Stimulated activated CD8-positive, alpha-beta memory T cell treated with anti-CD3 and anti-CD28 coated beads, Interleukin-15, amount 100 ng/mL, for 4 hours (primary cell): Measurements from ENCODE around the gene TNFRSF25.

ENCODE experiments used
- DNase-seq, 2 donors: peaks; one replicate each; pipeline ENCODE4 v3.0.0-alpha.2; 2020; ENCODE audit warnings: low read depth in 2 of 2

The TNFRSF25 gene

DNA sequence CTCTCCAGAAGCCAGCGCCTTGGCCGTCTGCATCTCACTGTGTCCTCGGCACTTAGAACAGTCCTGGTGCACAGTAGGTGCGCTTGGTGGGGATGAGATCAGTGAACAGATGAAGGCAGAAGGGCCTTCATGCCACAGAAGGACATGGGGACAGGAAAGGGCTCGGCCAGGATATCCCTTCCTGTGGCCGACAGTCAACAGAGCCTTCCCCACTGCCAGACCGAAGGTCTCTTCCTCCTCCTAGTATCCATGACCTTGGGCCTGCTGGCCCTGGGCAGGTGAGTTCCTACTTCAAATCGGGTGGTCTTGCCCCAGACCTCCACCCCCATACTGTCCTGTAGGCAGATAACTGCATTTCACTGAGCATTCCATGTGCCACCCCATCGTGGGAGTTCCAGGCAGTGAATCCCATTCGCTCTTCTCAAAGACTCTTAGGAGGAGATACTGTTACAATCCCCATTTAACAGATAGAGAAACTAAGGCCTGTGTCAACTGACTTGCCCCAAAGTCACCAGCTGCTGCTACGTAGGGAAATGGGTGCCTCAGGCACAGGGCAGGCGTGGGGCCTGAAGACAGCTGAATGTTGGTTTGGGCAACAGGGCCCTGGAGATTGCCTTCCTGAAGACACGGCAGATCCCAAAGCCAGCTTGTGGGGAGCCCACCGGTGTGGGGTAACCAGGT lies 22.0 kb upstream of the TNFRSF25 start:
- no peak for DNase-seq

DNA sequence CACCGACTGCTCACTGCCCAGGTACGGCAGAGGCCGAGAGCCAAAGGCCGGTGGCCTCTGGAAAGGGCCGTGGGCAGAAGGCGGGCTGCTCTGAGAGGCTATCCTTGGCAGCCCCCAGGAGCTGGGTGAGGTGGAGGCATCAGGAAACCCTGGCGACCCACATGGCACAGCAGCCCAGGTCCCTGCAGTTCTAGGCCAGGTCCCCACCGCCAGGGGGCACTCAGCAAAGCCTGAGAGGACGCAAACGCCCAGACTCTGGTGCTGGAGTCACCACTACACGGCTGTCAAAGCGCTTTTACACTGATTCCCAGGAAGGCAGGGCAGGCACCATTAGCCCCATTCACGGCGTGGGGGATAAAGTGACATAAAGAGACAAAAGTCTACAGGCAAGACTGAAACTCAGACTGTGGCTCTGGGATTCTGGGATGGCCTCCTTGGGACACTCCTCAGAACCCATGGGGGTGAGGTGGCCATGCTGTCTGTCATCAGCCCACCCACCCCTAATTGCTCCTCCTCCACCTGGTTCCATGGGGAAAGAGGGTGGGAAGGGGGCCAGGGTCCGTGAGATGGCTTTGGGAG lies 20.5 kb upstream of the TNFRSF25 start:
- DNase-seq: peak; percentile 62 to 73

DNA sequence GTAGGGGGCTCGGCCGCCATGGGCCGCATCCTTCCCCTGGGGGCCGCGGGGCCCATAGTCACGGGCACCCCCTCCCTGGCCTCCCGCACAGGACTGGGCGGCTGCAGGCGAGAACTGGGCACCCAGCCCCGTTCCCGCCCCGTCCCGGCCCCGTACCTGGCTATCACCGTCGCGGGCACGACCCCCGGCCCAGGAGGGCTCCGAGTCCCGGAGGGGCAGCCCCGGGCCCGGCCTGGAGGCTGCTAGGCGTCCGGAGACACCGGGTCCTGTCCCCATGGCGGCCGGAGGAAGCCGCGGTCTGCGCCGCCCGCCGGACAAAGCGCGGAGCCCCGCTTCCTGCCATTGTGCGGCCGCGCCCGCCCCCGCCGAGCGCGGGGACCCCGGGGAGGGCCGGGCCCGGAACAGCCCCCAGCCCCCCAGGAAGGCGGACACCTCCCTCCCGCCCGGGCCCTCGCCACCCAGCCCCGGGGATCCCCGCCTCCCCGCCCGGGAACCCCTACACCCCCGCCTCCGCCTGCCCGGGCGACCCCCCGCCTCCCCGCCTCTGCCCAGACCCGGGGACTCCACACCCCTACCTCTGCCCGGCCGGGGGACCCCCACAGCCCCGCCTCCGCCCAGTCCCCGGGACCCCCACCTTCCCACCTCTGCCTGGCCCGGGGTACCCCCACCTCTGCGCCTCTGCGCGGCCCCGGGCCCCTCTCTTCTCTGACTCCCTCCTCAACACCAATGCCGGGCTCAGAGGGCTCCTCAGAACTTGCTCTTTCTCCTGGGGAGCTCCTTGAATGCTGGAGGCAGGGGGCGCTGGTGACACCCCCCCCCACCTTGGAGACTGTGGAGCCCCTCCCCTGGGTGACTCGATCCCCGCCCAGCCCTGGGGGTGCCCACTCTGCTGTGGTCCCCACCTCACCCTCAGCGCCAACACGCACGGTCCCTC lies 19.5 kb upstream of the TNFRSF25 start:
- no peak for DNase-seq

DNA sequence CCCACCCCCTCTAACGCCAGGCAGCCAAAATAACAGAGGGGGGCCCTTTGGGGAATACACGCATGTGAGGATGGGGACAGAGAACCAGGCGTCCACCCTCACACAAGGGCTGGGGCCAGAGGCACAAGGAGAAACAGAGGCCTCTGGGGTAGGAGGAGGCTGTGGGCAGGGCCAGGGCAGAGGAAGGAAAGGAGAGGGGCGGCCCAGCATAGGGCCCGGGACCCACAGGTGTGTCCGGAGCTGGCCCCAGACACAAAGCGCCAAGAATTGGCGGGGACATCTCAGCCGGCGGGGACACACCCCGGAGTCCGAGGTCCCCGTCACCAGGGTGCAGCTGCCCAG lies 18.8 kb upstream of the TNFRSF25 start:
- no peak for DNase-seq

DNA sequence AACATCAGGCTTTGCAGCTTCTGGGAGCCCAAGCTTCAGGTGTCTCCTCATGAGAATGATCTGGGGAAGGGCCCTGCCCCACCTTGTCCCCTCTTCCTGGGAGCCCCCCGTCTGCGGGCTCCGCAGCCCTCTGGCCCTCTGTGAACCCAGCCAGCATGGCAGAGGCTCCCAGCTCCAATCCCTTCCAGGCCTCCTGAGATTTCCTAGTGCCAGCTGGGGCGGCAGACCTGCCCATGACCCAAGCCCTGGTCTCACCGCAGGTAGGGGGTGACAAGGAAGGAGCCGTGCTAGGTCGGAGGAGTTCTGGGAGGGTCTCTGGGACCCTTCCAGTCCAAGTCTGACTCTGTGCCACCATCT lies 17.8 kb upstream of the TNFRSF25 start:
- no peak for DNase-seq

DNA sequence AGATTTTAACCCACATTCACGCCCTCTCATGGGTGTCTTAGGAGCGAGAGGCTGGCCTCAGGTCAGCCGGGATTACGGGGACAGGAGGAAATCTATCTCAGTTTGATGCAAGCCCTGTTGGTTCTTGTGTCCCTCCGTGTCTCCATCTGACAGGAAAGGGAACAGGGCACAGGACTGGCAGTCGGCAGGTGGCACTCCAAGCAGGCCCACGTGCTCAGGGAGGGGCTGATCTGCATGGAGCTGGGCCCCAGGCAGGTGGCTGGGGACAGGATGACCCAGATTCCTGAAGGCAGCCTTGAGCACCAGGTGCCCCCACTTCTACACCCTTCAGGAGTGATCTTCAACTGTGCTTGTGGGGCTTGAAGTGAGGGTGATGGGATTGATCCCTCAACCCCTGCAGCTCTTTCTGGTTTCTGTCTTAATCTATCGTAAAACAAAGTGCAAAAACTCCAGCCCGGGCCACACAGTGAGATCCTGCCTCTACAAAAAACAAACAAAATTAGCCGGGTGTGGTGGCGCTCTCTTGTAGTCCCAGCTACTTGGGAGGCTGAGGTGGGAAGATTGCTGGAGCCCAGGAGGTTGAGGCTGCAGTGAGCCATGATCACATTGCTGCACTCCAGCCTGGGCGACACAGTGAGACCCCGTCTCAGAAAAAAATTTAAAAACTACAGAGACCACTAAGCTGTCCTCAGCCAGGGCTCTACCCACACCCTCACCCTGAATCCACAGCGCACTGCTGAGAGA lies 17.2 kb upstream of the TNFRSF25 start:
- DNase-seq: no peak

DNA sequence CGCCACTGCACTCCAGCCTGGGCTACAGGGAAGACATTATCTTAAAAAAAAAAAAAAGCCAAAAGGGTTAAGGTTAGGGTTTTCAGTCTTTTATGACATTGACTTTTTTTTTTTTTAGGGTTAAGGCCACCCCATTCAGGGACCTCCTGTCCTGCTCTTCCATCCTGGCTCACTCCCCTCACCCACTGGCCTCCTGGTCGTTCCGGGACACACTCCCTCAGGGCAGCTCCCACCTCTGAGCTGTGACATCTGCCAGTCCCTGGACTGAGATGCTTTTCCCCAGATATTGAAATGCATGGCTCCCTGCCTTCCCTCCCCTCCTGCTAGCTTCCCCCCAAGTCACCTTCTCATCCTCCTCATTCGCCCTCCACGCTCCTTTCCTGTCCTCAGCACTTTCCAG lies 15.8 kb upstream of the TNFRSF25 start:
- DNase-seq: no peak

DNA sequence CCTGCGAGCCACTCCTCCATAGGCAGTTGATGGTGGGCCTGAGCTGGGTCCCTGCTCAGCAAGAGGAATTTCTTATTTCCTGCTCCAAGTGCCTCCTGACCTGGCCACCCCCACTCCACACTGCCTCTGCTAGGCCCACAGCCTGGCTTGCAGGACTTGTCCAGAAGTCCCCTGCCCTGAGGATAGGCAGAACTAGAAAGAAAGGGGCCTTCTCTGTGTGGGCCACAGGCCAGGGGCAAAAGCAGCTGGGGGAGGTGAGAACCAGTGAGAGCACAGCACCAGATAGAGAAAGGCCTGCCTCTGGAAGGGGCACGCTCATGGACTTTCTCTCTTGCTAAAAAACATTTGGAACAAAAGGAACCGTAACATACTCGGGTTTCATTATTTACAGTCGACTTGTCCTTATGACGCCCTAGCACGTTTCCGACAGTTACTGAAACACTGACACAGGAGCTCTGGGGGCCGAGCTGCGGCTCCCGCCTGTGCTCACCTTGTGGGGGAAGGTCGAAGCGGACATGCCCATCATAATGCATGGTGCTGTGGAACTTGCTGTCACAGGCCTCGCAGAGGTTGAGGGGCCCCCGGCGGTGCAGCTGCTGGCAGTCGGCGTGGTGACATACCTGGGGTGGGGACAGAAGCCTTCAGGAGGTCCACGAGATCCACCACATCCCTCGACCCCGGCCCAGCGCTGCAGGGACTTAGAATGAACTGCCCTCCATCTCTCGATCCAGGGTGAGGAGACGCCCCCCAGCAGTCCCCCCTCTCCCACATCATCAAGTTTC lies 11.3 kb upstream of the TNFRSF25 start:
- no peak for DNase-seq

DNA sequence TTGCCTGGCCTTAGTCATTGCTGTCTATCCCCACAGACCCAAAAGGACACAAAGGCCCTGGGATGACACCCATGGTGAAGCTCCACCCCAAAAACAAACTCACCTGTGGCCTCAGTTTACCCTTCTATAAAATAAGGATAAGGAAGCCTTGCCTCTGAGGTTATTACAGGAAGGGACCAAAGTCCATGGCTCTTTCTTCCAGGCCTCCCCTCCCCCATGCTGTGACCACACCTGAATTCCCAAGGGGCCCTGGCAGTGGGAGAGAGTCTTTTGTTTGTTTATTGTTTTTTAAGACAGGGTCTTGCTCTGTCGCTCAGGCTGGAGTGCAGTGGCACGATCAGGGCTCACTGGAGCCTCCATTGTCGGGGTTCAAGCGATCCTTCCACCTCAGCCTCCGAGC lies 10.5 kb upstream of the TNFRSF25 start:
- no peak for DNase-seq

DNA sequence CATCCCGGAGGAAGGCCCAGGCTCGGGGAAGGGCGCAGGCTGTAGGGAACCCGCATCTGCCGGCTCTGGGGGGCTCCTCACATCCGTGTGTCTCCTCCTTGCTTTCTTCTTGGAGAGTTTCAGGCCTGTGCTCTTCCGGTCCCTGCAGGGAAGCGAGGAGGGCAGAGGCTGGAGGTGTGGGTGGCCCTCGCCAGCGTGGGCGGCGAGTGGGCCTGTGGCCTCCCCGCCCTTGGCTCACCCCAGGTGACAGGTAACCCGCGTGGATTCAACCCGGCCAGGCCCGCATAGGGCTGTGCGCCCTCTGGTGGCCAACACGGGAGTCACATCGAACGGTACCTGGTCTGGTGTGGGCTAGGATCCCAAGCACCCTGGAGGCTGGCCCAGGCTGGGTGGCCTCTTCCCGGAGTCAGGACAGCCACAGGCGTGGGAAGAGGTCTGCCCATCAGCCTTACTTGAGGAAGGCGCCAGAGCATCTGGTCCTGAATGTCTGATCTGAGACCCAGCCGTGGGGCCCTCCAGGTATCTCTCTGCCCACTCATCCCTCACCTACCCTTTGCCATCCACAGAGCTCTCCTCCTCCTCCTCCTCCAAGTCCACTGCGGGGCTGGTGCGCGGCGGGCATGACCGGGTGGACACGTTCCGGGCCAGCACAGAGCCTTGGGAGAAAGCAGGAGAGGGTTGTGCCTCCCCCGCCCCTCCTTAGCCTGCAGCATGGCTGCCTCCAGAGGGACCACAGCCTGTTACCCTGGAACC lies 9.6 kb upstream of the TNFRSF25 start:
- DNase-seq: peak in 1 of 2 donors; percentile 58

DNA sequence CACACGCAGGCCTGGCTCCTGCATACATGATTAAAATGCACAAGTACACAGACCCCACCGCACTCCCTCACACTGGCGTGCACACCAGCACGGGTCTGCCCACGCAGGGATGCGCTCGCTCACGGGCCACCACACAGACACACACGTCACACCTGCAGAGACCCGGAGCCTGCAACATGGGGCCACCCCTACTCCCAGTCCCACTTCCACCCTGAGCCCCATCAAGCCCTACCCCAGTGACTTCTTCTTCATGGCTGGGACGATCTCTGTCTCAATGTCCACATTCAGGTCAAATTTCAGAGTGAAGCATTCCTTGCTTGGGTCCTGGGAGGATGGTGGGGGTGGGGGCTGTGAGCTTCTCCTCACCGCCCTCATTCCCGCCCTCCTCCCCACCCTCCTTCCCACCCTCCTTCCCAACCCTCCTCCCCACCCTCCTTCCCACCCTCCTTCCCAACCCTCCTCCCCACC lies 8.9 kb upstream of the TNFRSF25 start:
- no peak for DNase-seq

DNA sequence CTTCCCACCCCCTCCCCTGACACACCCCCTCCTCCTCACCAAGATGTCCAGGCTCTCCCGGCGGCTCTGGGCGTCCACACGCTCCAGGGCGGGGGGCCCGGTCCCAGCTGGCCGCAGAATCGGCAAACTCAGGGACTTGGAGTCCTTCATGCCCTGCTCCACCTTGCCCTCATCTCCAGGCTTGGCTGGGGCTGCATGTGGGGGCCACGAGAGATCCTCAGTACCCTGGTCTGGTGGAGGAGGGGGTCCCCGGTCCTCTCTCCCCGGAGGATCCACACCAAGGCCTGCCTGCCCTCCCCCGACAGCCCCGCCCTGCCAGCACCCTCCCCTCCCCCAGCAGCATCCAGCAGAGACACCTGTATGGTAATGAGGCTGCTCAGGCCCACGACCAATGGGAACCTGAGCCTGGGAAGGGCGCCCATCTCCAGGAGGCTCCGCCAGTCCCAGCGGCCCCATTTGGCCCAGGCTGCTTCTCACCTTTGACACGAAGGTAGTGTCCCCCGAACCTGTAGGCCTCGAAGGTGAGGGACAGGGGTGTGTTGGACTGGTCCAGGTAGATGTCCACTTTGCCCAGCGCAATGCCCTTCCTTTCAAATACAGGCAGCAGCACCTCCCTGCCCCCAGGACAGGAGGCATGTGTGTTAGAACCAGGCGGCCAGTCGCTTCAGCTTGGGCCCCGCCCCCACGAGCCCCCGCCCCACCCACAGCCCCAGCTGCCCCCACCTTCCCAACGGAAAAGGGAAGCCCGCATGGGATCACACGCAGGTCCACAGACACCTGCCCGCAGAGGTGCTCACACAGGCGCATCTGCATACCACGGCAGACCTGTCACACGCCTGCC lies 8.2 kb upstream of the TNFRSF25 start:
- DNase-seq: no peak

DNA sequence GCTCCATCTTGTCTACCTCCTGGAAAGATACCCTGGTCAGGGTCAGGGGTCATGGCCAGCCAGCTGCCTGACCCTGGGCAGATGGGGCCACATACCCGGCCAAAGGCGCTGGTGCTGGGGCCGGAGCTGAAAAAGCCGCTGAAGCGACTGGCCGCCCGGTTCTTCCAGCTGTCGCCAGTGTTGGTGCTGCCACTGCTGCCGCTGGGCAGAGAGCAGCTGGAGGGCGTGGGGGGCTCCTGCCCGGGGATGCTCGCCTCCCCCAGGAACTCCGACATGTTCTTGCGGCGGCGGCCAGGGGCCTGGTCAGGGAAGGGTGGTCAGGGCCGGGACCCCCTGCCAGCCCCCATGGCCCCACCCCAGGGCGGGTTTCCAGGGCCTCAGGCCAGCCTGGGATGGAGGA lies 7.2 kb upstream of the TNFRSF25 start:
- DNase-seq: no peak

DNA sequence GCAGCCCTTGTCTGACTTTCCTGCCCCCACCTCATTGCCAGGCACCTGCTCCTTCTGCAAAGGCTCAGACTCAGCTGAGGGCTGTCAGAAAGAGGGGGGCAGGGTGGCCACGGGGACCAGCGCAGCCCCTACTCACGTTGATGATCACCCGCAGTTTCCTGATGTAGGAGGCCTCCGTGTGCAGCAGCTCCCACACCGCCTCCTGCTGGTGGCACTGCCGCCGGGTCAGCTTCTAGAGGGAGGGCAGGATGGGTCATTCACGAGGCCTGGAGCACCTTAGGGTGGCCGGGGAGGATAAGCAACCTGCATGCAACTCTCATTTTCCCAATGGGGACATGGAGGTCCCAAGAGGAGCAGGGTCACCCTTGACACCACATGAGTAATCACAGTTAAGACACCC lies 6.4 kb upstream of the TNFRSF25 start:
- DNase-seq: no peak

DNA sequence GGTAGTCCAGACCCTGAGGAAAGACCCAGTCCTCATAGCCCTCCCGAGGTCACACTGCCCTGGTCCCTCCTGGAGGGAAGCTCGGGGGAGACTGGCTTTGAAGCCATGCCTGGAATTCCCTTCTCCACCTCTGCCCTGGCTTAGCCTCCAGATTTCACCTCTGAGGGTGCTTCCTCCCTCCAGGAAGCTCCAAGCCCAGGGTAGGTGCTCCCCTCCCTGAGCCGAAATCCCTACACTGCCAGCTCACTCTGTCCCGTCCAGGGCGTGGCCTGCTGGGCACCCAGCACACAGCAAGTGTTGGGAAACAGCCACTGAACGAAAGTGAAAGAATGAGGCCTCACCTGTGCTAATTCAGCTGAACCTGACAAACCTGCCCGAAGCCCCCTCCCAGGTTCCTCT lies 6.0 kb upstream of the TNFRSF25 start:
- DNase-seq: no peak

DNA sequence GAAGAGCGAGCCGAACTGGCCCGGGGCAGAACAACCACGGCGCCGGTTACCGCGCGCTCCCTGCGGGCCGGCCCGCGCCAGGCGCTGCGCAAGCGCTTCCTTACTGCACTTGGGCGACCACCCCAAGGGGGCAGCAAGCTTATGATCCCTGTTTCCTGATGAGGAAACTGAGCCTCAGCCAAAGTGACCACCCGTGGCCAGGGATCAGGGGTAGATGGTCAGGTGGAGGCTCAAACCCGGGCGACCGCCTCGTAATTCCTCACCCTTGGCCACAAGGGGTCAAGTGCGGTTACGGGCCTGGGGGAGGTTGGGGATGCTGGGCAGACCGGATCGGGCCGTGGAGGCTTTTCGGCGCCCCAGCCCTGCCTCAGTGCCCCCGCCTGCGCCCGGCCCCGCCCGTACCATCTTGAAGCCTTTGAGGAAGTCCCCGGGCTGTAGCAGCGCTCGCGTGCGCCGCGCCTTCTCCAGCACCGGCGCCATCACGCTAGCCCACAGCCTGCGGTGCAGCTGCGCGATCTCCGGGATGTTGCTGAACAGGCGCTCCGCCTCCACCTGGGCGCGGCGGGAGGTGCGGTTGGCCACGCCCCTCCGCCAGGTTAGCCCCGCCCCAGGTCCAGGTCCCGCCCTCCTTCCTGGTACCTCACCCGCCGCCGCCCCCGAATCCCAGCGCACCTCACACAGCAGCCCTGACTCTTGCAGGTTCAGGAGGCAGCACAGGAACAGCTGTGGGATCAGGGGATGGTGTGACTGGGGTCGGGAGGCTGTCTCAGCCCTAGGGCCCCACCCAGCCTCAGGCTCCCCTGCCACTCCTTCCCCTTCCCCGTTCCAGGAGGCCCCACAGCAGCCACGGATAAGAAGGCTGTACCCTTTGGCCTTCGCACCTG lies 5.4 kb upstream of the TNFRSF25 start:
- no peak for DNase-seq

DNA sequence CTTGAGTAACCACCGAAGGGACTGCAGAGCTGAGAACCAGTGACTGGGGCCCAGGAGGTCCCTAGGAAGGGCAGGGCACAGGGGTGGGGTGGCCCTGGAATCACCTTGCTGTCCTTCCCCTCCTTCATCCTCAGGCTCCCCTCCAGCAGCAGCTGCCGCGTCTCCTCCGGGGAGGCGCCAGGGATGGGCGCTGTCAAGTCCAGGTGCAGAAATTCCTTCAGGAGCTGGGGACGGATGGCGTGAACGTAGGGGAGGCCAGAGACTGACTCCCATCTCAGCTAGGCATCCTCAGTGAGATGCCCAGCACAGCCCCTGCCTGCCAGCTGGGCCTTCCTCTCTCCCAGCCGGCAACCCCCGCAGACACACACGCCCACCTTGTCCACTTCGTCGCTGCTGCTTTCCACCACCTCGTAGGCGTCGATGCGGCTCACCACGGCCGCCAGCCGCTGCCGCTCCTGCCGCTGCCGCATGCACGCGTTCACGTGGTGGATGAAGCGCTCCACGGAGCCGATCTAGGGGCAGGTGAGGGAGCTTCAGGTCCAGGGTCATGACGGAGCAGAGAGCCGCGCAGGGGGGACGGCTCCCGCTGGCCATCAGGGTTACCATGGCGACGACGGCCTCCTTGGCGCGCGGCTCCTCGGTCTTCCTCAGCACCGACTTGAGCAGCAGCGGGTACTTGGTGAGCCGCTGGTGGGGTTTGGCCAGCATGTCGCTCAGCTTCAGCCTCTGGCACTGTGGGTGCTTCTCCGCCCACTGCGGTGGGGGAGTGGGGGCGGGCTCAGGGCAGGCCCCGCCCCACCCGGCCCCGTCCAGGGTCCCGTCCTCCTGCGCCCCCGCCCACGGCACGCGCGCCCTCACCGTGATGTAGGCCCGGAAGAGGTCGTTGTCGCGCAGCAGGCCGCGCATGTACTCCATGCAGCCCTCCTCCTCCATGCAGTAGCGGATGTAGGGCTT lies 4.4 kb upstream of the TNFRSF25 start:
- DNase-seq: no peak
